Measurements from ENCODE around the gene CCL11.

DNA sequence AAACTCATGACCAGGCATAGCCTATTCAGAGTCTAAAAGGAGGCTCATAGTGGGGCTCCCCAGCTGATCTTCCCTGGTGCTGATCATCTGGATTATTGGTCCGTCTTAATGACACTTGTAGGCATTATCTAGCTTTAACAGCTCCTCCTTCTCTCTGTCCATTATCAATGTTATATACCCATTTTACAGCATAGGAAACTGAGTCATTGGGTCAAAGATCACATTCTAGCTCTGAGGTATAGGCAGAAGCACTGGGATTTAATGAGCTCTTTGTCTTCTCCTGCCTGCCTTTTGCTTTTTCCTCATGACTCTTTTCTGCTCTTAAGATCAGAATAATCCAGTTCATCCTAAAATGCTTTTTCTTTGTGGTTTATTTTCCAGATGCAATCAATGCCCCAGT is 29.7 kb upstream of the CCL11 start:
- TF ChIP-seq, protein P1, sequence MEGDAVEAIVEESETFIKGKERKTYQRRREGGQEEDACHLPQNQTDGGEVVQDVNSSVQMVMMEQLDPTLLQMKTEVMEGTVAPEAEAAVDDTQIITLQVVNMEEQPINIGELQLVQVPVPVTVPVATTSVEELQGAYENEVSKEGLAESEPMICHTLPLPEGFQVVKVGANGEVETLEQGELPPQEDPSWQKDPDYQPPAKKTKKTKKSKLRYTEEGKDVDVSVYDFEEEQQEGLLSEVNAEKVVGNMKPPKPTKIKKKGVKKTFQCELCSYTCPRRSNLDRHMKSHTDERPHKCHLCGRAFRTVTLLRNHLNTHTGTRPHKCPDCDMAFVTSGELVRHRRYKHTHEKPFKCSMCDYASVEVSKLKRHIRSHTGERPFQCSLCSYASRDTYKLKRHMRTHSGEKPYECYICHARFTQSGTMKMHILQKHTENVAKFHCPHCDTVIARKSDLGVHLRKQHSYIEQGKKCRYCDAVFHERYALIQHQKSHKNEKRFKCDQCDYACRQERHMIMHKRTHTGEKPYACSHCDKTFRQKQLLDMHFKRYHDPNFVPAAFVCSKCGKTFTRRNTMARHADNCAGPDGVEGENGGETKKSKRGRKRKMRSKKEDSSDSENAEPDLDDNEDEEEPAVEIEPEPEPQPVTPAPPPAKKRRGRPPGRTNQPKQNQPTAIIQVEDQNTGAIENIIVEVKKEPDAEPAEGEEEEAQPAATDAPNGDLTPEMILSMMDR (IDR thresholded peaks at IDR 0.05), result no peak
- no peak for TF ChIP-seq POLR2A (IDR thresholded peaks at IDR 0.05)
